Measurements from ENCODE around the gene ARHGAP27. TPM values are rescaled to one million over a fixed set of nuclear protein-coding genes. Genes with fewer than 3 reads are reported as not detected.

ARHGAP27 gene
- total RNA-seq, 1 experiment from 2014 or later = 12.9 TPM

DNA sequence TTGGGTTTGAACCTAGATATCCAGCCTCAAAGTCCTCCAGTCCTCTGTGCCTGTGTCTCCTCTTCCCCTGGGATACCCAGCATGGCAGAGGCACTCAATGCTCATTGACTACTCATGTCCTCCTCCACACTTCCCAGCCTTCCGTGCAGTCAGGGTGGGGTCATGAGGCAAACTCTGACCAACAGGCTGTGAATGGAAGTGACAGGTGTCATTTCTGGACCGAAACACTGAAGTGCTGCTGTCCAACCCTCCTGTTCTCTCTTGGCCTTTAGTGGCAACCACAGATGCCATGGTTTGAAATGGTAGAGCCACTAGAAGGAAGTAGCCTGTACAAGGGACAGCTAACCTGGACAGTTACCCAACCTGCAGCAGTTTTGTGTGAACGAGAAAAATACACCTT, 69.2 kb downstream of the ARHGAP27 start:
- ChIA-PET CTCF (interaction anchor here (0.6 to 1.8 kb wide), 5 partner anchors 21 to 420 kb away, joined by 3 to 28 read pairs (median 4); partner anchors contain the start of gene CRHR1), POLR2A (no interaction called here)
- Mint-ChIP-seq H3K27me3 (ENCODE audit: low read depth) (peaks cover 6% of the 10 kb centered on the region), H3K4me3 (no peak overlapping the region), H3K9me3 (peaks cover 6% of the 10 kb centered on the region), H3K27ac (peak overlapping the region; percentile 29; the same call in 1 of the 2 replicates), H3K36me3 (no peaks in the 10 kb centered on the region), H3K4me1 (peaks cover 33% of the 10 kb centered on the region)
- no peak for ATAC-seq
- TF ChIP-seq CBFB (CRISPR knock-in tag; IDR thresholded peaks at IDR 0.05; ENCODE audit: low read depth) = no peak
- no peak for TF ChIP-seq TEAD1 (CRISPR knock-in tag; IDR thresholded peaks at IDR 0.05)
- TF ChIP-seq MXD4 (CRISPR knock-in tag; IDR thresholded peaks at IDR 0.05; ENCODE audit: borderline replicate concordance) = no peak
- no peak for TF ChIP-seq ZNF219 (CRISPR knock-in tag; IDR thresholded peaks at IDR 0.05; ENCODE audit: borderline replicate concordance)
- TF ChIP-seq, protein P1, sequence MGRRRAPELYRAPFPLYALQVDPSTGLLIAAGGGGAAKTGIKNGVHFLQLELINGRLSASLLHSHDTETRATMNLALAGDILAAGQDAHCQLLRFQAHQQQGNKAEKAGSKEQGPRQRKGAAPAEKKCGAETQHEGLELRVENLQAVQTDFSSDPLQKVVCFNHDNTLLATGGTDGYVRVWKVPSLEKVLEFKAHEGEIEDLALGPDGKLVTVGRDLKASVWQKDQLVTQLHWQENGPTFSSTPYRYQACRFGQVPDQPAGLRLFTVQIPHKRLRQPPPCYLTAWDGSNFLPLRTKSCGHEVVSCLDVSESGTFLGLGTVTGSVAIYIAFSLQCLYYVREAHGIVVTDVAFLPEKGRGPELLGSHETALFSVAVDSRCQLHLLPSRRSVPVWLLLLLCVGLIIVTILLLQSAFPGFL (CRISPR knock-in tag; IDR thresholded peaks at IDR 0.05; ENCODE audit: borderline replicate concordance) = no peak
- no peak for TF ChIP-seq RELA (CRISPR knock-in tag; IDR thresholded peaks at IDR 0.05; ENCODE audit: borderline replicate concordance)
- TF ChIP-seq, protein P2, sequence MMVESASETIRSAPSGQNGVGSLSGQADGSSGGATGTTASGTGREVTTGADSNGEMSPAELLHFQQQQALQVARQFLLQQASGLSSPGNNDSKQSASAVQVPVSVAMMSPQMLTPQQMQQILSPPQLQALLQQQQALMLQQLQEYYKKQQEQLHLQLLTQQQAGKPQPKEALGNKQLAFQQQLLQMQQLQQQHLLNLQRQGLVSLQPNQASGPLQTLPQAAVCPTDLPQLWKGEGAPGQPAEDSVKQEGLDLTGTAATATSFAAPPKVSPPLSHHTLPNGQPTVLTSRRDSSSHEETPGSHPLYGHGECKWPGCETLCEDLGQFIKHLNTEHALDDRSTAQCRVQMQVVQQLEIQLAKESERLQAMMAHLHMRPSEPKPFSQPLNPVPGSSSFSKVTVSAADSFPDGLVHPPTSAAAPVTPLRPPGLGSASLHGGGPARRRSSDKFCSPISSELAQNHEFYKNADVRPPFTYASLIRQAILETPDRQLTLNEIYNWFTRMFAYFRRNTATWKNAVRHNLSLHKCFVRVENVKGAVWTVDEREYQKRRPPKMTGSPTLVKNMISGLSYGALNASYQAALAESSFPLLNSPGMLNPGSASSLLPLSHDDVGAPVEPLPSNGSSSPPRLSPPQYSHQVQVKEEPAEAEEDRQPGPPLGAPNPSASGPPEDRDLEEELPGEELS (CRISPR knock-in tag; IDR thresholded peaks at IDR 0.05) = no peak
- no peak for TF ChIP-seq ESRRA (CRISPR knock-in tag; IDR thresholded peaks at IDR 0.05; ENCODE audit: borderline replicate concordance)
- TF ChIP-seq EMX1 (CRISPR knock-in tag; IDR thresholded peaks at IDR 0.05) = no peak
- TF ChIP-seq, protein P3, sequence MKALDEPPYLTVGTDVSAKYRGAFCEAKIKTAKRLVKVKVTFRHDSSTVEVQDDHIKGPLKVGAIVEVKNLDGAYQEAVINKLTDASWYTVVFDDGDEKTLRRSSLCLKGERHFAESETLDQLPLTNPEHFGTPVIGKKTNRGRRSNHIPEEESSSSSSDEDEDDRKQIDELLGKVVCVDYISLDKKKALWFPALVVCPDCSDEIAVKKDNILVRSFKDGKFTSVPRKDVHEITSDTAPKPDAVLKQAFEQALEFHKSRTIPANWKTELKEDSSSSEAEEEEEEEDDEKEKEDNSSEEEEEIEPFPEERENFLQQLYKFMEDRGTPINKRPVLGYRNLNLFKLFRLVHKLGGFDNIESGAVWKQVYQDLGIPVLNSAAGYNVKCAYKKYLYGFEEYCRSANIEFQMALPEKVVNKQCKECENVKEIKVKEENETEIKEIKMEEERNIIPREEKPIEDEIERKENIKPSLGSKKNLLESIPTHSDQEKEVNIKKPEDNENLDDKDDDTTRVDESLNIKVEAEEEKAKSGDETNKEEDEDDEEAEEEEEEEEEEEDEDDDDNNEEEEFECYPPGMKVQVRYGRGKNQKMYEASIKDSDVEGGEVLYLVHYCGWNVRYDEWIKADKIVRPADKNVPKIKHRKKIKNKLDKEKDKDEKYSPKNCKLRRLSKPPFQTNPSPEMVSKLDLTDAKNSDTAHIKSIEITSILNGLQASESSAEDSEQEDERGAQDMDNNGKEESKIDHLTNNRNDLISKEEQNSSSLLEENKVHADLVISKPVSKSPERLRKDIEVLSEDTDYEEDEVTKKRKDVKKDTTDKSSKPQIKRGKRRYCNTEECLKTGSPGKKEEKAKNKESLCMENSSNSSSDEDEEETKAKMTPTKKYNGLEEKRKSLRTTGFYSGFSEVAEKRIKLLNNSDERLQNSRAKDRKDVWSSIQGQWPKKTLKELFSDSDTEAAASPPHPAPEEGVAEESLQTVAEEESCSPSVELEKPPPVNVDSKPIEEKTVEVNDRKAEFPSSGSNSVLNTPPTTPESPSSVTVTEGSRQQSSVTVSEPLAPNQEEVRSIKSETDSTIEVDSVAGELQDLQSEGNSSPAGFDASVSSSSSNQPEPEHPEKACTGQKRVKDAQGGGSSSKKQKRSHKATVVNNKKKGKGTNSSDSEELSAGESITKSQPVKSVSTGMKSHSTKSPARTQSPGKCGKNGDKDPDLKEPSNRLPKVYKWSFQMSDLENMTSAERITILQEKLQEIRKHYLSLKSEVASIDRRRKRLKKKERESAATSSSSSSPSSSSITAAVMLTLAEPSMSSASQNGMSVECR (CRISPR knock-in tag; IDR thresholded peaks at IDR 0.05; ENCODE audit: borderline replicate concordance) = no peak
- TF ChIP-seq, protein P4, sequence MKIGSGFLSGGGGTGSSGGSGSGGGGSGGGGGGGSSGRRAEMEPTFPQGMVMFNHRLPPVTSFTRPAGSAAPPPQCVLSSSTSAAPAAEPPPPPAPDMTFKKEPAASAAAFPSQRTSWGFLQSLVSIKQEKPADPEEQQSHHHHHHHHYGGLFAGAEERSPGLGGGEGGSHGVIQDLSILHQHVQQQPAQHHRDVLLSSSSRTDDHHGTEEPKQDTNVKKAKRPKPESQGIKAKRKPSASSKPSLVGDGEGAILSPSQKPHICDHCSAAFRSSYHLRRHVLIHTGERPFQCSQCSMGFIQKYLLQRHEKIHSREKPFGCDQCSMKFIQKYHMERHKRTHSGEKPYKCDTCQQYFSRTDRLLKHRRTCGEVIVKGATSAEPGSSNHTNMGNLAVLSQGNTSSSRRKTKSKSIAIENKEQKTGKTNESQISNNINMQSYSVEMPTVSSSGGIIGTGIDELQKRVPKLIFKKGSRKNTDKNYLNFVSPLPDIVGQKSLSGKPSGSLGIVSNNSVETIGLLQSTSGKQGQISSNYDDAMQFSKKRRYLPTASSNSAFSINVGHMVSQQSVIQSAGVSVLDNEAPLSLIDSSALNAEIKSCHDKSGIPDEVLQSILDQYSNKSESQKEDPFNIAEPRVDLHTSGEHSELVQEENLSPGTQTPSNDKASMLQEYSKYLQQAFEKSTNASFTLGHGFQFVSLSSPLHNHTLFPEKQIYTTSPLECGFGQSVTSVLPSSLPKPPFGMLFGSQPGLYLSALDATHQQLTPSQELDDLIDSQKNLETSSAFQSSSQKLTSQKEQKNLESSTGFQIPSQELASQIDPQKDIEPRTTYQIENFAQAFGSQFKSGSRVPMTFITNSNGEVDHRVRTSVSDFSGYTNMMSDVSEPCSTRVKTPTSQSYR (CRISPR knock-in tag; IDR thresholded peaks at IDR 0.05) = no peak
- TF ChIP-seq OVOL2 (CRISPR knock-in tag; IDR thresholded peaks at IDR 0.05; ENCODE audit: borderline replicate concordance) = no peak
- TF ChIP-seq GABPB1 (CRISPR knock-in tag; IDR thresholded peaks at IDR 0.05) = no peak
- TF ChIP-seq CREB1 (CRISPR knock-in tag; IDR thresholded peaks at IDR 0.05) = no peak
- TF ChIP-seq, protein P5, sequence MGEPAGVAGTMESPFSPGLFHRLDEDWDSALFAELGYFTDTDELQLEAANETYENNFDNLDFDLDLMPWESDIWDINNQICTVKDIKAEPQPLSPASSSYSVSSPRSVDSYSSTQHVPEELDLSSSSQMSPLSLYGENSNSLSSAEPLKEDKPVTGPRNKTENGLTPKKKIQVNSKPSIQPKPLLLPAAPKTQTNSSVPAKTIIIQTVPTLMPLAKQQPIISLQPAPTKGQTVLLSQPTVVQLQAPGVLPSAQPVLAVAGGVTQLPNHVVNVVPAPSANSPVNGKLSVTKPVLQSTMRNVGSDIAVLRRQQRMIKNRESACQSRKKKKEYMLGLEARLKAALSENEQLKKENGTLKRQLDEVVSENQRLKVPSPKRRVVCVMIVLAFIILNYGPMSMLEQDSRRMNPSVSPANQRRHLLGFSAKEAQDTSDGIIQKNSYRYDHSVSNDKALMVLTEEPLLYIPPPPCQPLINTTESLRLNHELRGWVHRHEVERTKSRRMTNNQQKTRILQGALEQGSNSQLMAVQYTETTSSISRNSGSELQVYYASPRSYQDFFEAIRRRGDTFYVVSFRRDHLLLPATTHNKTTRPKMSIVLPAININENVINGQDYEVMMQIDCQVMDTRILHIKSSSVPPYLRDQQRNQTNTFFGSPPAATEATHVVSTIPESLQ (CRISPR knock-in tag; IDR thresholded peaks at IDR 0.05) = no peak
- DNase-seq (ENCODE audit: low spot score) = no peak

Measured in WTC11 (cell line).